ENCODE data around the gene ZNF474. TPM values are rescaled to one million over a fixed set of nuclear protein-coding genes. Genes with fewer than 3 reads are reported as not detected.

The ZNF474 gene
- total RNA-seq, 1 experiment from 2014 or later: not detected

DNA sequence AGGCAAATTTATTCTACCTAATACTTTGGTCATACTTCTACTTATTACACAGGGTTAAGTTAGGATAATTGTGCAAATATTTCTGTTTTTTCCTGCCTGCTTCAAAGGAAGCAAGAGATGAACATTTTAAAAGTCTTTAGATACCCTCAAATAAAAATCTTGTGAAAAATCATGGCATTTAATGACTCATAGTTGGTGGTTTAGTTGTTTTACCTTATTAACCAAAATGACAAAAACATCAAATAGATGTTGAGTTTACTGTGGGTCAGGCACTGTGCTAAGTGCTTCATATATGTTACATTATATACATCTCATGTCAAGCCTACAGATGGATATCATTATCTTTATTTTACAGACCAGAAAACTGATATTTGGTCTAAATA lies 54.4 kb downstream of the ZNF474 start:
- H3K9me3 Mint-ChIP-seq: peaks cover 11% of the 10 kb centered on the region
- ATAC-seq (no peak), DNase-seq (ENCODE audit: low spot score) (no peak)
- no peaks in the 10 kb centered on the region for H3K36me3 Mint-ChIP-seq
- H3K27ac Mint-ChIP-seq: no peak overlapping the region; the same call in 1 of the 2 replicates
- no peak overlapping the region for H3K4me3 Mint-ChIP-seq
- H3K4me1 Mint-ChIP-seq: peaks cover 36% of the 10 kb centered on the region
- no peaks in the 10 kb centered on the region for H3K27me3 Mint-ChIP-seq (ENCODE audit: low read depth)
- ChIA-PET CTCF (interaction anchor here (0.9 kb wide), 1 partner anchor 12 kb away, joined by 3 read pairs; no protein-coding TSS in a partner anchor), POLR2A (no interaction called here)
- TF ChIP-seq ZBTB21 (CRISPR knock-in tag; IDR thresholded peaks at IDR 0.05; ENCODE audit: borderline replicate concordance) (no peak), EMX1 (CRISPR knock-in tag; IDR thresholded peaks at IDR 0.05) (no peak), GABPB1 (CRISPR knock-in tag; IDR thresholded peaks at IDR 0.05) (no peak), FOXP1 (CRISPR knock-in tag; IDR thresholded peaks at IDR 0.05; ENCODE audit: borderline replicate concordance) (no peak), ATF1 (CRISPR knock-in tag; IDR thresholded peaks at IDR 0.05) (no peak), SP1 (CRISPR knock-in tag; conservative IDR thresholded peaks at IDR 0.05) (no peak), ZNF232 (CRISPR knock-in tag; IDR thresholded peaks at IDR 0.05) (no peak)
- TF ChIP-seq, protein P1, sequence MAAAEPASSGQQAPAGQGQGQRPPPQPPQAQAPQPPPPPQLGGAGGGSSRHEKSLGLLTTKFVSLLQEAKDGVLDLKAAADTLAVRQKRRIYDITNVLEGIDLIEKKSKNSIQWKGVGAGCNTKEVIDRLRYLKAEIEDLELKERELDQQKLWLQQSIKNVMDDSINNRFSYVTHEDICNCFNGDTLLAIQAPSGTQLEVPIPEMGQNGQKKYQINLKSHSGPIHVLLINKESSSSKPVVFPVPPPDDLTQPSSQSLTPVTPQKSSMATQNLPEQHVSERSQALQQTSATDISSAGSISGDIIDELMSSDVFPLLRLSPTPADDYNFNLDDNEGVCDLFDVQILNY (CRISPR knock-in tag; IDR thresholded peaks at IDR 0.05): no peak

DNA sequence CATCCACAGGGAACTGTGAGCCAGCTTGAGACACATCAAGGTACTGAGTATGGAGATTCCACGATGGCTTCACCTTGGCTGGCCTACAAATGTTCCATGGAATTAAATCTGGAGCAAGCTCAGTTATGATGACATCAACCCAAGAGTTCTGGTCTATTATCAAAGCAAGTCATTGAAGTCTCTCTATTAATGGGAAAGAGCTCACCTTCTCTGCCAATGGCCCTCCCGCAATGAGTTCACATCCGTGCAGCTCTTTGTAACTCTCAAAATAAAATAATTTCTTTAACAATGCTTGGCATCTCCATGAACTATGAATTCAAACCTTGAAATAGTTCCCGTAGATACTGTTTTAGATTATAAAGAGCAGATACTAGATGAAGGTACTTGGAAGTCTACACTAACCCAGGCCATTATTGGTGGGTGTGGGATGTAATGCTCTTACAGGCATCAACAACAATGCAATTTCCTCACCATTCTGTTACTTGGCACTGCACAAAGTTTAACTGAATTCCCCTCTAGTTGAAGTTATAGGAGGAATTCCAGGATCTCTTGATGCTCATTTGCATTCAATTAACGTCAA lies 55.4 kb downstream of the ZNF474 start:
- CTCF ChIA-PET: interaction anchor here (0.9 kb wide), 1 partner anchor 11 kb away, joined by 3 read pairs; no protein-coding TSS in a partner anchor
- H3K27me3 Mint-ChIP-seq (ENCODE audit: low read depth): no peaks in the 10 kb centered on the region
- TF ChIP-seq, protein P2, sequence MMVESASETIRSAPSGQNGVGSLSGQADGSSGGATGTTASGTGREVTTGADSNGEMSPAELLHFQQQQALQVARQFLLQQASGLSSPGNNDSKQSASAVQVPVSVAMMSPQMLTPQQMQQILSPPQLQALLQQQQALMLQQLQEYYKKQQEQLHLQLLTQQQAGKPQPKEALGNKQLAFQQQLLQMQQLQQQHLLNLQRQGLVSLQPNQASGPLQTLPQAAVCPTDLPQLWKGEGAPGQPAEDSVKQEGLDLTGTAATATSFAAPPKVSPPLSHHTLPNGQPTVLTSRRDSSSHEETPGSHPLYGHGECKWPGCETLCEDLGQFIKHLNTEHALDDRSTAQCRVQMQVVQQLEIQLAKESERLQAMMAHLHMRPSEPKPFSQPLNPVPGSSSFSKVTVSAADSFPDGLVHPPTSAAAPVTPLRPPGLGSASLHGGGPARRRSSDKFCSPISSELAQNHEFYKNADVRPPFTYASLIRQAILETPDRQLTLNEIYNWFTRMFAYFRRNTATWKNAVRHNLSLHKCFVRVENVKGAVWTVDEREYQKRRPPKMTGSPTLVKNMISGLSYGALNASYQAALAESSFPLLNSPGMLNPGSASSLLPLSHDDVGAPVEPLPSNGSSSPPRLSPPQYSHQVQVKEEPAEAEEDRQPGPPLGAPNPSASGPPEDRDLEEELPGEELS (CRISPR knock-in tag; IDR thresholded peaks at IDR 0.05): no peak
- TF ChIP-seq GTF2I (CRISPR knock-in tag; conservative IDR thresholded peaks at IDR 0.05) (no peak), CREB1 (CRISPR knock-in tag; IDR thresholded peaks at IDR 0.05) (no peak), MXD4 (CRISPR knock-in tag; IDR thresholded peaks at IDR 0.05; ENCODE audit: borderline replicate concordance) (no peak), FOXP1 (CRISPR knock-in tag; IDR thresholded peaks at IDR 0.05; ENCODE audit: borderline replicate concordance) (no peak), ZNF671 (CRISPR knock-in tag; IDR thresholded peaks at IDR 0.05) (no peak)
- TF ChIP-seq, protein P3, sequence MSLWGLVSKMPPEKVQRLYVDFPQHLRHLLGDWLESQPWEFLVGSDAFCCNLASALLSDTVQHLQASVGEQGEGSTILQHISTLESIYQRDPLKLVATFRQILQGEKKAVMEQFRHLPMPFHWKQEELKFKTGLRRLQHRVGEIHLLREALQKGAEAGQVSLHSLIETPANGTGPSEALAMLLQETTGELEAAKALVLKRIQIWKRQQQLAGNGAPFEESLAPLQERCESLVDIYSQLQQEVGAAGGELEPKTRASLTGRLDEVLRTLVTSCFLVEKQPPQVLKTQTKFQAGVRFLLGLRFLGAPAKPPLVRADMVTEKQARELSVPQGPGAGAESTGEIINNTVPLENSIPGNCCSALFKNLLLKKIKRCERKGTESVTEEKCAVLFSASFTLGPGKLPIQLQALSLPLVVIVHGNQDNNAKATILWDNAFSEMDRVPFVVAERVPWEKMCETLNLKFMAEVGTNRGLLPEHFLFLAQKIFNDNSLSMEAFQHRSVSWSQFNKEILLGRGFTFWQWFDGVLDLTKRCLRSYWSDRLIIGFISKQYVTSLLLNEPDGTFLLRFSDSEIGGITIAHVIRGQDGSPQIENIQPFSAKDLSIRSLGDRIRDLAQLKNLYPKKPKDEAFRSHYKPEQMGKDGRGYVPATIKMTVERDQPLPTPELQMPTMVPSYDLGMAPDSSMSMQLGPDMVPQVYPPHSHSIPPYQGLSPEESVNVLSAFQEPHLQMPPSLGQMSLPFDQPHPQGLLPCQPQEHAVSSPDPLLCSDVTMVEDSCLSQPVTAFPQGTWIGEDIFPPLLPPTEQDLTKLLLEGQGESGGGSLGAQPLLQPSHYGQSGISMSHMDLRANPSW (CRISPR knock-in tag; conservative IDR thresholded peaks at IDR 0.05; ENCODE audit: low read depth): no peak
- TF ChIP-seq, protein P4, sequence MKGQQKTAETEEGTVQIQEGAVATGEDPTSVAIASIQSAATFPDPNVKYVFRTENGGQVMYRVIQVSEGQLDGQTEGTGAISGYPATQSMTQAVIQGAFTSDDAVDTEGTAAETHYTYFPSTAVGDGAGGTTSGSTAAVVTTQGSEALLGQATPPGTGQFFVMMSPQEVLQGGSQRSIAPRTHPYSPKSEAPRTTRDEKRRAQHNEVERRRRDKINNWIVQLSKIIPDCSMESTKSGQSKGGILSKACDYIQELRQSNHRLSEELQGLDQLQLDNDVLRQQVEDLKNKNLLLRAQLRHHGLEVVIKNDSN (CRISPR knock-in tag; IDR thresholded peaks at IDR 0.05): no peak
- TF ChIP-seq, protein P5, sequence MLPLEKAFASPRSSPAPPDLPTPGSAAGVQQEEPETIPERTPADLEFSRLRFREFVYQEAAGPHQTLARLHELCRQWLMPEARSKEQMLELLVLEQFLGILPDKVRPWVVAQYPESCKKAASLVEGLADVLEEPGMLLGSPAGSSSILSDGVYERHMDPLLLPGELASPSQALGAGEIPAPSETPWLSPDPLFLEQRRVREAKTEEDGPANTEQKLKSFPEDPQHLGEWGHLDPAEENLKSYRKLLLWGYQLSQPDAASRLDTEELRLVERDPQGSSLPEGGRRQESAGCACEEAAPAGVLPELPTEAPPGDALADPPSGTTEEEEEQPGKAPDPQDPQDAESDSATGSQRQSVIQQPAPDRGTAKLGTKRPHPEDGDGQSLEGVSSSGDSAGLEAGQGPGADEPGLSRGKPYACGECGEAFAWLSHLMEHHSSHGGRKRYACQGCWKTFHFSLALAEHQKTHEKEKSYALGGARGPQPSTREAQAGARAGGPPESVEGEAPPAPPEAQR (CRISPR knock-in tag; IDR thresholded peaks at IDR 0.05): no peak
- TF ChIP-seq, protein P6, sequence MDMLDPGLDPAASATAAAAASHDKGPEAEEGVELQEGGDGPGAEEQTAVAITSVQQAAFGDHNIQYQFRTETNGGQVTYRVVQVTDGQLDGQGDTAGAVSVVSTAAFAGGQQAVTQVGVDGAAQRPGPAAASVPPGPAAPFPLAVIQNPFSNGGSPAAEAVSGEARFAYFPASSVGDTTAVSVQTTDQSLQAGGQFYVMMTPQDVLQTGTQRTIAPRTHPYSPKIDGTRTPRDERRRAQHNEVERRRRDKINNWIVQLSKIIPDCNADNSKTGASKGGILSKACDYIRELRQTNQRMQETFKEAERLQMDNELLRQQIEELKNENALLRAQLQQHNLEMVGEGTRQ (CRISPR knock-in tag; IDR thresholded peaks at IDR 0.05): no peak
- TF ChIP-seq, protein P7, sequence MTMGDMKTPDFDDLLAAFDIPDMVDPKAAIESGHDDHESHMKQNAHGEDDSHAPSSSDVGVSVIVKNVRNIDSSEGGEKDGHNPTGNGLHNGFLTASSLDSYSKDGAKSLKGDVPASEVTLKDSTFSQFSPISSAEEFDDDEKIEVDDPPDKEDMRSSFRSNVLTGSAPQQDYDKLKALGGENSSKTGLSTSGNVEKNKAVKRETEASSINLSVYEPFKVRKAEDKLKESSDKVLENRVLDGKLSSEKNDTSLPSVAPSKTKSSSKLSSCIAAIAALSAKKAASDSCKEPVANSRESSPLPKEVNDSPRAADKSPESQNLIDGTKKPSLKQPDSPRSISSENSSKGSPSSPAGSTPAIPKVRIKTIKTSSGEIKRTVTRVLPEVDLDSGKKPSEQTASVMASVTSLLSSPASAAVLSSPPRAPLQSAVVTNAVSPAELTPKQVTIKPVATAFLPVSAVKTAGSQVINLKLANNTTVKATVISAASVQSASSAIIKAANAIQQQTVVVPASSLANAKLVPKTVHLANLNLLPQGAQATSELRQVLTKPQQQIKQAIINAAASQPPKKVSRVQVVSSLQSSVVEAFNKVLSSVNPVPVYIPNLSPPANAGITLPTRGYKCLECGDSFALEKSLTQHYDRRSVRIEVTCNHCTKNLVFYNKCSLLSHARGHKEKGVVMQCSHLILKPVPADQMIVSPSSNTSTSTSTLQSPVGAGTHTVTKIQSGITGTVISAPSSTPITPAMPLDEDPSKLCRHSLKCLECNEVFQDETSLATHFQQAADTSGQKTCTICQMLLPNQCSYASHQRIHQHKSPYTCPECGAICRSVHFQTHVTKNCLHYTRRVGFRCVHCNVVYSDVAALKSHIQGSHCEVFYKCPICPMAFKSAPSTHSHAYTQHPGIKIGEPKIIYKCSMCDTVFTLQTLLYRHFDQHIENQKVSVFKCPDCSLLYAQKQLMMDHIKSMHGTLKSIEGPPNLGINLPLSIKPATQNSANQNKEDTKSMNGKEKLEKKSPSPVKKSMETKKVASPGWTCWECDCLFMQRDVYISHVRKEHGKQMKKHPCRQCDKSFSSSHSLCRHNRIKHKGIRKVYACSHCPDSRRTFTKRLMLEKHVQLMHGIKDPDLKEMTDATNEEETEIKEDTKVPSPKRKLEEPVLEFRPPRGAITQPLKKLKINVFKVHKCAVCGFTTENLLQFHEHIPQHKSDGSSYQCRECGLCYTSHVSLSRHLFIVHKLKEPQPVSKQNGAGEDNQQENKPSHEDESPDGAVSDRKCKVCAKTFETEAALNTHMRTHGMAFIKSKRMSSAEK (CRISPR knock-in tag; IDR thresholded peaks at IDR 0.05; ENCODE audit: borderline replicate concordance): no peak
- TF ChIP-seq, protein P8, sequence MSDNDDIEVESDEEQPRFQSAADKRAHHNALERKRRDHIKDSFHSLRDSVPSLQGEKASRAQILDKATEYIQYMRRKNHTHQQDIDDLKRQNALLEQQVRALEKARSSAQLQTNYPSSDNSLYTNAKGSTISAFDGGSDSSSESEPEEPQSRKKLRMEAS (CRISPR knock-in tag; IDR thresholded peaks at IDR 0.05): no peak

More for the DNA sequence above, 55.4 kb downstream of the ZNF474 start:
- Mint-ChIP-seq H3K4me1 (peaks cover 36% of the 10 kb centered on the region), H3K4me3 (no peak overlapping the region), H3K36me3 (no peaks in the 10 kb centered on the region), H3K27ac (no peak overlapping the region), H3K9me3 (peaks cover 4% of the 10 kb centered on the region)
- POLR2A ChIA-PET: interaction anchor here (0.6 kb wide), 1 partner anchor 313 kb away, joined by 3 read pairs; no protein-coding TSS in a partner anchor
- DNase-seq (ENCODE audit: low spot score) (no peak), ATAC-seq (no peak)

Measured in WTC11 (cell line).